ENCODE measurements around the gene TMEM176A. TPM values are rescaled to one million over a fixed set of nuclear protein-coding genes. Genes with fewer than 3 reads are reported as not detected.

The TMEM176A gene
- total RNA-seq, 4 donors from 2014 or later, result 6.5 to 42.4 (median 28.7) TPM

DNA sequence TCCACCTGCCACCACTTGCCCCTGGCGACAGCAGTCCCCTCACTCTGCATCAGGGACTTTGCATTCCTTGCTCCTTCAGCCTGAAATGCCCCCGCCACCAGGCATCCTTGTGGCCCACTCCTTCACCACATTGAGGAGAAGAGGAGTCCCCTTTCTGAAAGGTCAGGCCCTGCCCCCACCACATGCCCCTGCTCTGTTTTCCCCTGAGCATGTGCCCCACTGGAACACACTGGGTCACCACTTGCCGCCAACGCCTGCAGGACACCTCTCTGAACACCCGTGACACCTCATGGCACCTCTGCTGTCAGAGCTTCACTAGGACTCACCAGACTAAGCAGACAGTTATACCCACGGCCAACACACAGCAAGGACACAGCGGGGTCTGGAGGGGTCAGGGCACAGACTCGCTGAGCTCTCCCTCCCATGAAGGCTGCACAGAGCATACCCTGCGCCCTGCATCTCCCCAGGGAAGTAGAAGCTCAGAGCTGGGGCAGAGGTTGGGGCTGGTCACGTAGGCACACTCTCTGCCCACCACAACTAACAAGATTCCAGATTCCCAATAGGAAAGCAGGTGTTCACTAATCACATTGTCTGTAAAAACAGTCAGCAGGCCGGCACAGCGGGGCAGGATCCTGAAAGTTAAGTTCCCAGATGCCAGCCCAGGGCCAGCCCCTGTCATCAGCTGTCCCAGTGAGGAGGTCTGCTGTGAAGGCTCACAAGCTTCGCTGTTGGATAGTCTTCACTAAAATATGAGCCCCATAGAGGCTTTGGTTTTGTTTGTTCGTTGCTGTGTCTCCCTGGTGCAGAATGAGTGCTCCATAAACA is 45.9 kb downstream of the TMEM176A start:
- Histone ChIP-seq H3K36me3 (no peaks in the 10 kb centered on the region), H3K4me3 (no peak overlapping the region), H3K4me1 (peaks cover 0 to 18% (median 0%) of the 10 kb centered on the region in 3 donors), H3K9me3 (no peaks in the 10 kb centered on the region), H3K27ac (no peak overlapping the region), H3K27me3 (peaks cover under 1% of the 10 kb centered on the region)
- ATAC-seq, result no peak
- TF ChIP-seq, protein P1, sequence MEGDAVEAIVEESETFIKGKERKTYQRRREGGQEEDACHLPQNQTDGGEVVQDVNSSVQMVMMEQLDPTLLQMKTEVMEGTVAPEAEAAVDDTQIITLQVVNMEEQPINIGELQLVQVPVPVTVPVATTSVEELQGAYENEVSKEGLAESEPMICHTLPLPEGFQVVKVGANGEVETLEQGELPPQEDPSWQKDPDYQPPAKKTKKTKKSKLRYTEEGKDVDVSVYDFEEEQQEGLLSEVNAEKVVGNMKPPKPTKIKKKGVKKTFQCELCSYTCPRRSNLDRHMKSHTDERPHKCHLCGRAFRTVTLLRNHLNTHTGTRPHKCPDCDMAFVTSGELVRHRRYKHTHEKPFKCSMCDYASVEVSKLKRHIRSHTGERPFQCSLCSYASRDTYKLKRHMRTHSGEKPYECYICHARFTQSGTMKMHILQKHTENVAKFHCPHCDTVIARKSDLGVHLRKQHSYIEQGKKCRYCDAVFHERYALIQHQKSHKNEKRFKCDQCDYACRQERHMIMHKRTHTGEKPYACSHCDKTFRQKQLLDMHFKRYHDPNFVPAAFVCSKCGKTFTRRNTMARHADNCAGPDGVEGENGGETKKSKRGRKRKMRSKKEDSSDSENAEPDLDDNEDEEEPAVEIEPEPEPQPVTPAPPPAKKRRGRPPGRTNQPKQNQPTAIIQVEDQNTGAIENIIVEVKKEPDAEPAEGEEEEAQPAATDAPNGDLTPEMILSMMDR (IDR thresholded peaks at IDR 0.05), result no peak
- no peak for TF ChIP-seq POLR2AphosphoS5 (IDR thresholded peaks at IDR 0.05)
- no peak for TF ChIP-seq EP300 (IDR thresholded peaks at IDR 0.05)
- no peak for TF ChIP-seq POLR2A (IDR thresholded peaks at IDR 0.05)
- WGBS, 2 donors (ENCODE audit: low coverage in 1 of 2), result 100% methylated on average over 3 of the region's 14 CpGs; no CpG with 5 or more reads in 1 of the 2 donors

DNA sequence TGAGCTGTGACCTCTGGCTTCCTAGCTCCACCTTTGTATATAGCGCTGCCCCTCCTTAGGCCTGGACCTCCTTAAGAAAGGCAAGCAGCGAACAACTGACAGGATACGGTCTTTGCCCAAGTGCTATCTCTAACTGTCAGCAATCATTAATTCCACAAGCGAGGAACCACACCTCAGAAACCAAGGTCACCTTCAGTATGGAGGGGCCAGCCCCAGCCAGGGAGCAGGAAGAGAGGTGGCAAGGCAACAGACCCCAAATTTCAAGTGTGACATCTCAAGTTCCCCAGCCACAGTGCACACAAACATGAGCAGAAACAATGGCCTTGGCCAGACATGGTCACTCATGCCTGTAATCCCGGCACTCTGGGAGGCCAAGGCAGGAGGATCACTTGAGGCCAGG is 47.0 kb downstream of the TMEM176A start:
- no peak overlapping the region for H3K27ac ChIP-seq
- WGBS, 2 donors (ENCODE audit: low coverage in 1 of 2), result 89 to 100% methylated on average over 1 to 4 of the region's 5 CpGs
- H3K4me1 ChIP-seq, result peaks cover 0 to 18% (median 0%) of the 10 kb centered on the region in 3 donors
- no peak overlapping the region for H3K4me3 ChIP-seq
- H3K36me3 ChIP-seq, result no peaks in the 10 kb centered on the region
- no peaks in the 10 kb centered on the region for H3K9me3 ChIP-seq
- TF ChIP-seq POLR2AphosphoS5 (IDR thresholded peaks at IDR 0.05) (no peak), POLR2A (IDR thresholded peaks at IDR 0.05) (no peak), EP300 (IDR thresholded peaks at IDR 0.05) (no peak)
- TF ChIP-seq, protein P1 (IDR thresholded peaks at IDR 0.05), result no peak
- no peak for ATAC-seq
- peaks cover 11% of the 10 kb centered on the region for H3K27me3 ChIP-seq

DNA sequence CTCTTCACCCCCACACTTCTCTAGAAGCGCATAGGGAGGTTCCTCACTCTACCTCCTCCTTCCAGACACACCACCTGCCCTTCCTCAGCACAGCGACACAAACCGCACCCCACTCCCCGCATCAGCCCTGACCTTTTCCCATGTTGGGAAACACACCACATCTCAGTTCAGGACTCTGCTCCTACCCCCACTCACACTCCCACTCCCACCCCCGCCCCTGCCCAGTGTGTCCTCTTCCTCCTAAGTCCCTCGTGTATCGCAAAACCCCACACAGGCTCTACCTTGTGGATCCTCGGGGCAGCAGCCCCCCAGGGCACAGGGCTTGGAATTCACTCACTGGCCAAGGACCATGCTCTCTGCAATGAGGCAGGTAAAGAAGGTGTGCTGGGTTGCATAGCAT is 47.5 kb downstream of the TMEM176A start:
- TF ChIP-seq POLR2A (IDR thresholded peaks at IDR 0.05), result no peak
- no peak for TF ChIP-seq EP300 (IDR thresholded peaks at IDR 0.05)
- TF ChIP-seq POLR2AphosphoS5 (IDR thresholded peaks at IDR 0.05), result no peak
- TF ChIP-seq, protein P1 (IDR thresholded peaks at IDR 0.05), result no peak
- Histone ChIP-seq H3K36me3 (no peaks in the 10 kb centered on the region), H3K9me3 (no peaks in the 10 kb centered on the region), H3K27me3 (peaks cover 17% of the 10 kb centered on the region), H3K4me3 (no peak overlapping the region), H3K4me1 (peaks cover 0 to 18% (median 0%) of the 10 kb centered on the region in 3 donors), H3K27ac (no peak overlapping the region)
- ATAC-seq, result no peak
- WGBS, 2 donors (ENCODE audit: low coverage in 1 of 2), result 95 to 97% methylated on average over 4 of the region's 8 CpGs

DNA sequence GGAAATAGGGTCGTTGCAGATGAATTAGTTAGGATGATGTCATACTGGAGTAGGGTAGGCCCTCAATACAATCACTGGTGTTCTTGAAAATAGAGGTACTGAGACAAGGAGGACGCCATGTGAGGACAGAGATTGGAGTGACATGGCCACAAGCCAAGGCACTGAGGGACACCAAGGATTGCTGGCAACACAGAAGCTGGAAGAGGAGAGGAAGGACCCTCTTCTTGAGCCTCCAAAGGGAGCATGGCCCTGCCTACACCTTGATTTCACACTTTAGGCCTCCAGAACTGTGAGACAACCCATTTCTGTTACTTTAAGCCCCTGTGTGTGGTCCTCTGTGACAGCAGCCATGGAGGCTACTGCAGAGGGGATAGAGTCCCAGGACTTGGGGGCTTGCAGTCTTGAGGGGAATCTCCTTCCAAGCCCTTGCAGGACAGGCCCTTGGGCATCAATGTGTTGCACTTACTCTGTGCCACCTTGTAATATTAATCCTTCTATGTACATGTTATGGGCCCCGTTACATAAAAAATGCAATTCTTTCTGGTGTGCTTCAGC is 48.1 kb downstream of the TMEM176A start:
- Histone ChIP-seq H3K4me1 (peaks cover 0 to 18% (median 0%) of the 10 kb centered on the region in 3 donors), H3K27me3 (peaks cover 17% of the 10 kb centered on the region), H3K27ac (no peak overlapping the region), H3K36me3 (no peaks in the 10 kb centered on the region), H3K4me3 (no peak overlapping the region), H3K9me3 (no peaks in the 10 kb centered on the region)
- no peak for ATAC-seq
- no peak for TF ChIP-seq POLR2A (IDR thresholded peaks at IDR 0.05)
- no peak for TF ChIP-seq EP300 (IDR thresholded peaks at IDR 0.05)
- TF ChIP-seq POLR2AphosphoS5 (IDR thresholded peaks at IDR 0.05), result no peak
- TF ChIP-seq, protein P1 (IDR thresholded peaks at IDR 0.05), result no peak
- 93 to 100% methylated on average over 2 of the region's 3 CpGs for WGBS, 2 donors (ENCODE audit: low coverage in 1 of 2)
